ENCODE measurements around the gene OSBPL5.

DNA sequence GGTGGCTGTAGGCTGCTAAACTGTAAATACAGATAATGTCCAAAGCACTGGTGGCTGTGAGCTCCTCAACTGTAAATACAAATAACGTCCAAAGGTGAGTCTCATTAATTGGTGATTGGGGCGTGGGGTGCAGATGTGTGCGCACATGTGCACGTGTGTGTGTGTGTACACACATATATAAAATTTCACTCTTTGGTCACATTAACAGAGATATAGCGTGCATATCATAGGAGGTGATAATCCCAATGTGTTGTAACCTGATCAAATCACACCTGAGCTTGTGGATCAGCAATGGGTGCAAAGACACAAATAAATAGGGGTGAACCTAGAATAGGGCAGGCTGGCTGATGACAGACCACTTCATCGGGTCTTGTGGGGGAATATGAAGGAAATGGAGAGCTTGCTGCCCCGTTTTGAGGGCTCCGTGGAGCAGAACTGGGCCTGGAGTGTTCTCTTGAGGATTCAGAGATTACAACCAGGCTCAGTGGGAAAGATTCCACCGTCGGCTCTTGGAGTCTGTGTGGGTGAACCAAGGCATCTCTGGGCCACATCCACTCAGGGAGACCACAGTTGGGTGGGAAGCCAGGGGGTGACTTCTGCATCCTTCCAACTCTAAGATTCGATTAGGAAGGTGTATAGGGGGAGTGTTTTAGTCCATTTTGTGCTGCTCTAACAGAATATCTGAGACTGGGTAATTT is 24.9 kb upstream of the OSBPL5 start:
- TF ChIP-seq, protein P1, sequence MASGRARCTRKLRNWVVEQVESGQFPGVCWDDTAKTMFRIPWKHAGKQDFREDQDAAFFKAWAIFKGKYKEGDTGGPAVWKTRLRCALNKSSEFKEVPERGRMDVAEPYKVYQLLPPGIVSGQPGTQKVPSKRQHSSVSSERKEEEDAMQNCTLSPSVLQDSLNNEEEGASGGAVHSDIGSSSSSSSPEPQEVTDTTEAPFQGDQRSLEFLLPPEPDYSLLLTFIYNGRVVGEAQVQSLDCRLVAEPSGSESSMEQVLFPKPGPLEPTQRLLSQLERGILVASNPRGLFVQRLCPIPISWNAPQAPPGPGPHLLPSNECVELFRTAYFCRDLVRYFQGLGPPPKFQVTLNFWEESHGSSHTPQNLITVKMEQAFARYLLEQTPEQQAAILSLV (tag; IDR thresholded peaks at IDR 0.05) = no peak
- TF ChIP-seq SNIP1 (IDR thresholded peaks at IDR 0.05; ENCODE audit: low read depth) (no peak), SP2 (IDR thresholded peaks at IDR 0.05; ENCODE audit: extremely low read depth, low read depth, low read length, poor library complexity, severe bottlenecking) (no peak), GATA2 (CRISPR knock-in tag; IDR thresholded peaks at IDR 0.05) (no peak), ZNF239 (CRISPR knock-in tag; IDR thresholded peaks at IDR 0.05) (no peak), MLX (CRISPR knock-in tag; conservative IDR thresholded peaks at IDR 0.05) (no peak), SRSF9 (IDR thresholded peaks at IDR 0.05; ENCODE audit: borderline replicate concordance, low read depth, low read length) (no peak)
- TF ChIP-seq, protein P2, sequence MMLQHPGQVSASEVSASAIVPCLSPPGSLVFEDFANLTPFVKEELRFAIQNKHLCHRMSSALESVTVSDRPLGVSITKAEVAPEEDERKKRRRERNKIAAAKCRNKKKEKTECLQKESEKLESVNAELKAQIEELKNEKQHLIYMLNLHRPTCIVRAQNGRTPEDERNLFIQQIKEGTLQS (IDR thresholded peaks at IDR 0.05) = no peak
- TF ChIP-seq, protein P2 (CRISPR knock-in tag; conservative IDR thresholded peaks at IDR 0.05) = no peak
